IMR-90 (cell line): Measurements from ENCODE around the gene LARP4B. TPM values are rescaled to one million over a fixed set of nuclear protein-coding genes. Genes with fewer than 3 reads are reported as not detected.

ENCODE experiments used
- ATAC-seq: fragments of 200-7000 bp; cut with Tn5 transposase; 2 replicates; pipeline ENCODE4 v1.9.1; 2020; ENCODE audit warnings: low read depth, mild to moderate bottlenecking, moderate library complexity
- BruUV-seq: library from RNA; stranded (reverse); fragments of 400-500 nt; replicated peaks from 2 replicates; lab custom pipeline; 2021; lab: Mats Ljungman, UMichigan
- CTCF ChIA-PET: fragments of 300-600 bp; formaldehyde crosslinking; extraction: SDS; loops from one replicate; lab custom pipeline; 2021; ENCODE audit warnings: antibody characterized with exemption; lab: Yijun Ruan, JAX
- POLR2A ChIA-PET: fragments of 300-600 bp; sonication (Branson Sonifier 250); formaldehyde crosslinking; loops from one replicate; lab custom pipeline; 2022; ENCODE audit warnings: antibody characterized with exemption; ENCODE audit not compliant: unreplicated experiment; lab: Charles Lee
- DNase-seq: peaks from one replicate; pipeline ENCODE4 v3.0.0; 2013
- H2AFZ ChIP-seq: replicated peaks from 2 replicates; pipeline ENCODE3; 2013; ENCODE audit warnings: low read length, mild to moderate bottlenecking; ENCODE audit not compliant: poor library complexity
- H2AK5ac ChIP-seq: 2 replicates; pipeline ENCODE4 v1.6.1; 2013; ENCODE audit warnings: low read depth, low read length, inconsistent platforms
- H2AK9ac ChIP-seq: replicated peaks from 2 replicates; pipeline ENCODE3; 2013; ENCODE audit warnings: mild to moderate bottlenecking, low read depth, low read length, moderate library complexity; ENCODE audit not compliant: poor library complexity
- H2BK120ac ChIP-seq: 2 replicates; pipeline ENCODE4 v1.6.1; 2013; ENCODE audit warnings: low read depth, low read length, inconsistent platforms
- H2BK15ac ChIP-seq: 3 replicates; pipeline ENCODE4 v1.6.1; 2013; ENCODE audit warnings: low read depth, low read length, inconsistent platforms
- H2BK20ac ChIP-seq: 2 replicates; pipeline ENCODE4 v1.6.1; 2013; ENCODE audit warnings: low read depth, mild to moderate bottlenecking, inconsistent platforms, low read length, moderate library complexity
- H2BK5ac ChIP-seq: 2 replicates; pipeline ENCODE4 v1.6.1; 2013; ENCODE audit warnings: mild to moderate bottlenecking, low read depth, low read length, inconsistent platforms; ENCODE audit not compliant: poor library complexity, severe bottlenecking
- H3K14ac ChIP-seq: replicated peaks from 2 replicates; pipeline ENCODE4 v1.6.1; 2013; ENCODE audit warnings: low read depth, low read length, inconsistent platforms
- H3K18ac ChIP-seq: 2 replicates; pipeline ENCODE4 v1.6.1; 2013; ENCODE audit warnings: low read depth, low read length, control low read depth
- H3K23ac ChIP-seq: 2 replicates; pipeline ENCODE4 v1.6.1; 2013; ENCODE audit warnings: low read depth, low read length, inconsistent platforms
- H3K27ac ChIP-seq: 2 replicates; pipeline ENCODE4 v1.5.1; 2013; ENCODE audit warnings: mild to moderate bottlenecking, control low read depth, low read length; ENCODE audit not compliant: insufficient read depth
- H3K27me3 ChIP-seq: 2 replicates; pipeline ENCODE4 v1.6.1; 2013; ENCODE audit warnings: low read length; ENCODE audit not compliant: control insufficient read depth, insufficient read depth
- H3K36me3 ChIP-seq: 2 replicates; pipeline ENCODE4 v1.6.1; 2013; ENCODE audit warnings: low read length, mixed read lengths; ENCODE audit not compliant: control insufficient read depth, insufficient read depth
- H3K4ac ChIP-seq: 2 replicates; pipeline ENCODE4 v1.6.1; 2013; ENCODE audit warnings: low read depth, low read length, inconsistent platforms
- H3K4me1 ChIP-seq: 2 replicates; pipeline ENCODE4 v1.6.1; 2013; ENCODE audit warnings: low read length, mixed read lengths; ENCODE audit not compliant: control insufficient read depth, insufficient read depth
- H3K4me2 ChIP-seq: 2 replicates; pipeline ENCODE4 v1.6.1; 2013; ENCODE audit warnings: low read depth, mild to moderate bottlenecking, control low read depth, low read length, moderate library complexity
- H3K4me3 ChIP-seq: 2 replicates; pipeline ENCODE4 v1.5.1; 2013; ENCODE audit warnings: low read depth, mild to moderate bottlenecking, control low read depth, low read length, moderate library complexity; ENCODE audit not compliant: insufficient read depth
- H3K56ac ChIP-seq: 2 replicates; pipeline ENCODE4 v1.6.1; 2013; ENCODE audit warnings: low read length, inconsistent platforms; ENCODE audit not compliant: insufficient read depth; ENCODE audit errors: extremely low read depth
- H3K79me1 ChIP-seq, 2 experiments: 2 replicates each; pipeline ENCODE4 v1.6.1; 2013; ENCODE audit warnings: low read length in 2 of 2, inconsistent platforms in 1 of 2, low read depth in 1 of 2
- H3K9ac ChIP-seq: 2 replicates; pipeline ENCODE4 v1.6.1; 2013; ENCODE audit warnings: low read depth, low read length, control low read depth
- H3K9me1 ChIP-seq: 2 replicates; pipeline ENCODE4 v1.6.1; 2013; ENCODE audit warnings: low read length, inconsistent platforms; ENCODE audit not compliant: insufficient read depth
- H3K9me3 ChIP-seq: 2 replicates; pipeline ENCODE4 v1.6.1; 2013; ENCODE audit warnings: low read length; ENCODE audit not compliant: control insufficient read depth, insufficient read depth
- H4K20me1 ChIP-seq: 2 replicates; pipeline ENCODE4 v1.6.1; 2013; ENCODE audit warnings: low read length, inconsistent platforms; ENCODE audit not compliant: insufficient read depth
- H4K5ac ChIP-seq: 2 replicates; pipeline ENCODE4 v1.6.1; 2013; ENCODE audit warnings: mild to moderate bottlenecking, low read depth, low read length, control low read depth
- H4K8ac ChIP-seq, 2 experiments: 2 replicates each; pipeline ENCODE4 v1.6.1; 2013; ENCODE audit warnings: low read depth in 2 of 2, low read length in 2 of 2, control low read depth in 1 of 2, inconsistent platforms in 1 of 2
- H4K91ac ChIP-seq: 2 replicates; pipeline ENCODE4 v1.6.1; 2013; ENCODE audit warnings: low read depth, low read length, inconsistent platforms; ENCODE audit not compliant: insufficient read depth
- BHLHE40 ChIP-seq: fragments of 150-350 bp; IDR thresholded peaks from 2 replicates; pipeline ENCODE4 v1.6.1; 2016; ENCODE audit warnings: mild to moderate bottlenecking, low read depth, low read length
- CEBPB ChIP-seq: IDR thresholded peaks from 2 replicates; pipeline ENCODE4 v1.6.1; 2012; ENCODE audit warnings: low read depth, low read length, improper control_type of control experiment
- CTCF ChIP-seq: conservative IDR thresholded peaks from 2 replicates; pipeline ENCODE4 v1.5.1; 2012; ENCODE audit warnings: mild to moderate bottlenecking, low read depth, low read length, improper control_type of control experiment
- ELK1 ChIP-seq: fragments of 150-350 bp; IDR thresholded peaks from 2 replicates; pipeline ENCODE4 v1.6.1; 2016; ENCODE audit warnings: low read depth, mild to moderate bottlenecking, low read length, moderate library complexity, borderline replicate concordance
- FOS ChIP-seq: fragments of 150-350 bp; IDR thresholded peaks from 2 replicates; pipeline ENCODE4 v1.6.1; 2016; ENCODE audit warnings: low read depth, low read length
- MAFK ChIP-seq: IDR thresholded peaks from 2 replicates; pipeline ENCODE4 v1.6.1; 2012; ENCODE audit warnings: low read depth, low read length, improper control_type of control experiment
- NFE2L2 ChIP-seq: fragments of 150-350 bp; IDR thresholded peaks from 2 replicates; pipeline ENCODE4 v1.6.1; 2016; ENCODE audit warnings: low read depth, mild to moderate bottlenecking, low read length
- POLR2A ChIP-seq: IDR thresholded peaks from 2 replicates; pipeline ENCODE4 v1.6.1; 2012; ENCODE audit warnings: mild to moderate bottlenecking, low read depth, low read length
- RAD21 ChIP-seq: IDR thresholded peaks from 2 replicates; pipeline ENCODE4 v1.6.1; 2012; ENCODE audit warnings: low read length, improper control_type of control experiment
- RCOR1 ChIP-seq: IDR thresholded peaks from 2 replicates; pipeline ENCODE4 v1.6.1; 2012; ENCODE audit warnings: mild to moderate bottlenecking, low read length, improper control_type of control experiment; ENCODE audit not compliant: insufficient replicate concordance
- WGBS, 2 experiments: methylation state at CpG; one replicate each; pipeline versions ENCODE4 v1.1.5 to v1.1.7; 2013; ENCODE audit warnings: missing lambda C conversion rate in 2 of 2; ENCODE audit not compliant: insufficient read length in 1 of 2; ENCODE audit errors: extremely low coverage in 2 of 2; 5-methylcytosine and 5-hydroxymethylcytosine counted together
- dilution Hi-C: fragments of 300-500 bp; cut with HindIII; formaldehyde crosslinking; loops from one replicate; pipeline ENCODE4 v1.14.3; 2018; ENCODE audit warnings: low sequenced_read_pairs; ENCODE audit not compliant: unreplicated experiment
- in situ Hi-C: fragments of 300-500 bp; cut with MboI; formaldehyde crosslinking; loops from 3 replicates; pipeline ENCODE4 v1.14.3; 2019; ENCODE audit warnings: low sequenced_read_pairs, inconsistent platforms, mixed read lengths
- intact Hi-C: fragments of 100-400 bp; cut with micrococcal nuclease; formaldehyde crosslinking; loops from 2 replicates; pipeline ENCODE4 v1.10.0; 2022
- polyA plus RNA-seq, 3 experiments: library from polyadenylated mRNA; depleted of rRNA; stranded (reverse); fragments of >200 nt; gene quantifications; 2 replicates each; pipeline ENCODE4 v1.2.3, GENCODE V29; 2012; ENCODE audit warnings: low replicate concordance in 1 of 3
- total RNA-seq: library from RNA; depleted of rRNA; stranded (reverse); fragments of >200 nt; gene quantifications from 2 replicates; pipeline ENCODE4 v1.2.3, GENCODE V29; 2012

Gene LARP4B
- total and polyA plus RNA-seq, 2 of the 4 experiments (the other 2 are of a cell fraction) = 24.3 to 25.5 TPM

GRCh38 chr10:767211-767610, 164.3 kb downstream of the LARP4B start:
- peaks cover 21% of the 10 kb centered on the region for H3K9me3 ChIP-seq
- H3K27ac ChIP-seq = no peak overlapping the region
- no peak overlapping the region for H2BK5ac ChIP-seq
- no peak overlapping the region for H3K56ac ChIP-seq
- H2BK120ac ChIP-seq = no peak overlapping the region
- no peak overlapping the region for H3K14ac ChIP-seq
- no peaks in the 10 kb centered on the region for H3K9me1 ChIP-seq
- H4K8ac ChIP-seq = no peak overlapping the region
- H4K91ac ChIP-seq = no peak overlapping the region
- intact Hi-C loops = no loop called here
- H2AK5ac ChIP-seq = no peak overlapping the region
- H4K20me1 ChIP-seq = no peaks in the 10 kb centered on the region
- no peak overlapping the region for H4K5ac ChIP-seq
- no peak overlapping the region for H2BK20ac ChIP-seq
- H3K4me1 ChIP-seq = no peaks in the 10 kb centered on the region
- in situ Hi-C loops = no loop called here
- no peak overlapping the region for H3K9ac ChIP-seq
- no peak overlapping the region for H2BK15ac ChIP-seq
- POLR2A ChIA-PET = no interaction called here
- H3K23ac ChIP-seq = no peak overlapping the region
- dilution Hi-C loops = no loop called here
- H2AK9ac ChIP-seq = no peak overlapping the region
- ATAC-seq (no peak), DNase-seq (no peak)
- H3K4ac ChIP-seq = no peak overlapping the region
- CTCF ChIA-PET = no interaction called here
- no peak for TF ChIP-seq RAD21
- no peak for TF ChIP-seq CEBPB
- TF ChIP-seq POLR2A = no peak
- TF ChIP-seq MAFK = no peak
- no peak for TF ChIP-seq ELK1
- no peak for TF ChIP-seq CTCF
- no peak for TF ChIP-seq RCOR1
- no peak for TF ChIP-seq BHLHE40
- TF ChIP-seq NFE2L2 = no peak
- no peak for TF ChIP-seq FOS
- H3K27me3 ChIP-seq = peaks cover 5% of the 10 kb centered on the region; the same call in 1 of the 2 replicates
- no peak overlapping the region for H2AFZ ChIP-seq
- no CpG with 5 or more reads among the region's 1 CpG for WGBS, 2 experiments
- no peak overlapping the region for H3K18ac ChIP-seq
- no TSS peak for BruUV-seq
- H3K36me3 ChIP-seq = no peaks in the 10 kb centered on the region
- H3K4me3 ChIP-seq = no peak overlapping the region
- H3K4me2 ChIP-seq = no peak overlapping the region
- H3K79me1 ChIP-seq = no peaks in the 10 kb centered on the region
